Left lobe of liver (tissue), 2 donors: ENCODE data around the gene PRKAR1A. TPM values are rescaled to one million over a fixed set of nuclear protein-coding genes. Genes with fewer than 3 reads are reported as not detected.
"Not testable (repeated sequence)": the region's sequence is repeated elsewhere in the genome, so short reads cannot be mapped to it uniquely, and the experiment has no call there.

Source experiments
- ATAC-seq: fragments of 200-7000 bp; cut with Tn5 transposase; one replicate; pipeline ENCODE4 v1.9.1; 2020; ENCODE audit warnings: mild to moderate bottlenecking, moderate library complexity
- DNase-seq: peaks from one replicate; pipeline ENCODE4 v3.0.0-alpha.2; 2020; ENCODE audit warnings: low spot score
- total RNA-seq: library from RNA; stranded (reverse); gene quantifications from one replicate; pipeline ENCODE4 v1.2.1, GENCODE V29; 2021
- donor health status: DM: no; HTN: no; CAD: no; lungs with moderate emphysema.
- donor health status: DM: no; HTN: yes; CAD: no.

PRKAR1A gene
- total RNA-seq, 1 donor from 2014 or later: 116 TPM

DNA sequence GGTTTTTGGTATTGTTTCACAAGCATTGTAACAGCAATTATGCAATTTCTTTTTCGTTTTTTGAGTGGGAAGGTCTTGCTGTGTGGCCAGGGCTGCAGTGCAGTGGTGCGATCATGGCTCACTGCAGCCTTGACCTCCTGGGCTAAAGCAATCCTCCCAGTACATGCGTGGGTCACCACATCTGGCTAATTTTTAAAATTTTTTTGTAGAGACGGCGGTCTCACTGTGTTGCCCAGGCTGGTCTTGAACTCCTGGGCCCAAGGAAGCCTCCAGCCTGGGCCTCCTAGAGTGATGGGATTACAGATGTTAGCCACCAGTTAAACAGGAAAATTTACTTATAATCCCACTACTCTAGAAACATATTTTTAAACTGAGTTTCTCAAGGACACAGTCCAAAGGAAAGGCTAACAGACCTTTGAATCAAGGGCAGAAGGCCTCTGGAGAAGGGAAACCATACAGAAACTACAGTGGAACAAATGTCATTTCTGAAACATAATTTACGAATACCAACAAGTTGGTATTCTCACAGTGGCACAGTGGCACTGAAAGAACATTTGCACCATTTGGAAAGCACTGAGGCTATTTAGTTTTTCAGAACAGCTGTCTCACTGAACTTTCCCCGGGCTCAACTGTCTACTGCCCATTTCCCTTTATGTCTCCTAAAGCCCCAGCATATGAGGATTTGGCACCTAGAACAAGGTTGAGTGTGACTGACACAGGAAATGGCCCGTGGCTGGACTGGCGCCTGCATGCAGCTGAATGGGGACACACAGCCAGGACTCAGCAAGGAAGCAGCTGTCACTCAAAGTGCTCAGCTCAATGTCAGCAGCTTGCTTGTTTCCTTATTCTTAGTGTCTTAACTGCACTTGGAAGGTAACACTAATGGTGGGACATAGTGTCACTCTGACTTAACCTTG lies 2.8 kb upstream of the PRKAR1A start:
- DNase-seq (peak; percentile 62), ATAC-seq (no peak)

- no peak for ATAC-seq
- no peak for DNase-seq
These were observed 968 bp upstream of the PRKAR1A start for GRCh38 chr17:68511254-68511670.

GRCh38 chr17:68511671-68512246 lies 471 bp upstream of the PRKAR1A start:
- DNase-seq (peak; percentile 85), ATAC-seq (peak; percentile 72)

DNA sequence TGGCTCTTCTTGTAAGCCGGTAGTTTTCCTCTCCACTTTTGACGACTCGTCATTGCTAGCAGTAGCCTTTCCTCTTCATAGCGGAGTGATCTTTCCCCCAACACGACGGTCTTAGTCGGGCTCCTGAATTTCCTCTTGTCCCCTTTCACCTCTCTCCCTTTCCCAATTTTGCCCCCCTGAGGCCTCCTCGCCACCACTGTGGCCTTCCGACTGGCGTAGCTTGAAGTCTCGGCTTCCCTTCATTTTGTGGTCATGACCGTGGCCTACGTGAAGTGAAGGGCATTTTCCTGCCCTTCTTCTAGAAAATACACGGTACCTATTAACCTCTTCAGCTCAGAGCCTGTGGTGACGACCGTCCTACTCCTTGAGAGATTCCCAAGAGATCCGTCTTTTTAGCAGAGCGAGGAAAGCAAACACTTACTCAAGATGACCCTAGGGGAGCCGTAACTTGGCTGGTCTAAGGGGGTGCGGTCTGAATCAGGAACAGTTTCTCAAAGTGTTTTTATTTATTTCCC lies 787 bp downstream of the PRKAR1A start:
- ATAC-seq: peak; percentile 1
- DNase-seq: no peak

DNA sequence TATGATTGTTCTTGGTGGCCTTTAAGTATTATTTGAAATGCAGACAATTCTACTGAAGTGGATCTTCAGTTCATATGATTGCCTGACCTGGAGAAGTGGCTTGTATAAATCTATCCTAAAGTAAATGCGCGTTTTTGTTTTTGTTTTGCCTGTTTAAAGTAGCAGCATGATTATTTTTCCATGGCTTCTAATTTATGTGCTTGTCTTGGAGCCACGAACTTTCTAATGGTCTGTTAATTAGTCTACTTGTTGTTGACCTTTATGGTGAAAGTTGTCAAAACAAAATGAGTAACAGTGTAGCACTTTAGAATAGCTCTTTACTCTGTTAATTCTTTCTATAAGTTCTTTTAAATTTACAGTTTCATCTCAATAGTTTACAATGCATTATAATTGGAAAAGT lies 1.7 kb downstream of the PRKAR1A start:
- ATAC-seq (no peak), DNase-seq (no peak)

GRCh38 chr17:68514831-68515635 lies 2.8 kb downstream of the PRKAR1A start:
- DNase-seq (no peak), ATAC-seq (no peak)

GRCh38 chr17:68516732-68517131 lies 4.5 kb downstream of the PRKAR1A start:
- DNase-seq (no peak), ATAC-seq (no peak)

GRCh38 chr17:68517605-68518004 lies 5.4 kb downstream of the PRKAR1A start:
- ATAC-seq: peak; percentile 42
- DNase-seq: not testable (repeated sequence)

GRCh38 chr17:68518063-68518815 lies 6.0 kb downstream of the PRKAR1A start:
- ATAC-seq (no peak), DNase-seq (no peak)

DNA sequence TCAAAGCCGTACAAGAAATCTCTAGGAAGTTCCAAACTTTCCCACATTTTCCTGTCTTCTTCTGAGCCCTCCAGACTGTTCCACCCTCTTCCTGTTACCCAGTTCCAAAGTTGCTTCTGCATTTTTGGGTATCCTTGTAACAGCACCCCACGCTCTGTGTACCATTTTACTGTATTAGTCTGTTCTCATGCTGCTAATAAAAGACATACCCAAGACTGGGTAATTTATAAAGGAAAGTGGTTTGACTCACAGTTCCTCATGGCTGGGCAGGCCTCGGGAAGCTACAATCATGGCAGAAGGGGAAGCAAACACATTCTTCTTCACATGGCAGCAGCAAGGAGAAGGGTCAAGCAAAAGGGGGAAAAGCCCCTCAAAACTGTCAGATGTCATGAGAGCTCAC lies 6.8 kb downstream of the PRKAR1A start:
- ATAC-seq, DNase-seq: not testable (repeated sequence)

GRCh38 chr17:68519911-68520310 lies 7.7 kb downstream of the PRKAR1A start:
- ATAC-seq (no peak), DNase-seq (no peak)

DNA sequence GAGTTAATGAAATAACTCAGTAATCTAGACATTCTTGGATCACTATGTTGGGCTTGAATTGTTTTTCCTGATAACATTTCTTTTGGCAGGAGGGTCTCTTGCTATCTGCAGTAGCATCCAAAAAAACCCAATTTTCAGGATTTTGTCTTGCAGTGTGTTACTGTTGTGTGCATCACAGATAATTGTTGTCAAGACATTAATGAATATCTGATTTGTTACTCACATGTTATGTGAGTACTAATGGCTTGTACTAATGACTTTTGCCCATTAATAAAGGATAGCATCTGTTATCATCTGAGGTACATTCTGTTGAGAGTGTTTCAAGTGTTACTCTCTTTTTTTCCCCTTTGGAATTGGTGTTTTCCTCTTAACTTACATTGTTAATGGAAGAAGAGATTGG lies 10.0 kb downstream of the PRKAR1A start:
- ATAC-seq: no peak
- no peak for DNase-seq

GRCh38 chr17:68526548-68526947 lies 14.3 kb downstream of the PRKAR1A start:
- no peak for ATAC-seq

GRCh38 chr17:68527314-68527713 lies 15.1 kb downstream of the PRKAR1A start:
- no peak for DNase-seq
- peak; percentile 66 for ATAC-seq

More at GRCh38 chr17:68526548-68526947, 14.3 kb downstream of the PRKAR1A start:
- no peak for DNase-seq

DNA sequence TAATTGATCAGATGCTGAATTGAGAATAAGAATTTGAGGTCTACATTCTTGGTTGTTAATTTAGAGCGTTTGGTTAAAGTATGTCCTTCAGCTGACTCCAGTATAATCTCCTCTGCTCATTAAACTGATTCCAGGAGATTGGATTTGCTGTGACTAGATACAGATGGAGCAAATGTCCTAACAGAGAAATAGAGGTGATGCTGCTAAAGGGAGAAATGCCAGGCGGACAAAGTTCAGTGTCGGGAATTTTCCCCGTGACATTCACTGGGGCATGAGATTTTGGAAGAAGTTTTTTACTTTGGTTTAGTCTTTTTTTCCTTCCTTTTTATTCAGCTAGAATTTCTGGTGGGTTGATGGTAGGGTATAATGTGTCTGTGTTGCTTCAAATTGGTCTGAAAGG lies 19.0 kb downstream of the PRKAR1A start:
- DNase-seq (peak; percentile 64), ATAC-seq (peak; percentile 75)

GRCh38 chr17:68532826-68533225 lies 20.6 kb downstream of the PRKAR1A start:
- no peak for ATAC-seq
- no peak for DNase-seq

GRCh38 chr17:68533887-68534694 lies 21.9 kb downstream of the PRKAR1A start:
- ATAC-seq (peak; percentile 52), DNase-seq (no peak)

GRCh38 chr17:68534695-68535088 lies 22.5 kb downstream of the PRKAR1A start:
- no peak for ATAC-seq
- no peak for DNase-seq

- ATAC-seq: no peak
- DNase-seq: no peak
These were observed 23.7 kb downstream of the PRKAR1A start for GRCh38 chr17:68535922-68536321.
